ENCODE data around the gene C15orf40.
A peak's percentile ranks its signal among the peaks of the same experiment; 100 is the strongest.

The C15orf40 gene

GRCh38 chr15:82952158-82953081, 59.0 kb downstream of the C15orf40 start, which contains the start of gene HOMER2:
TSS of gene HOMER2 (minus strand) at chr15:82952720. CDS start at chr15:82952535, 185 bp downstream.
- no peak for TF ChIP-seq CTCF (IDR thresholded peaks at IDR 0.05; ENCODE audit: low read depth, low read length)
- H3K9me3 ChIP-seq: no peaks in the 10 kb centered on the region
- H3K36me3 ChIP-seq: no peaks in the 10 kb centered on the region
- peak within 1 kb of the TSS; percentile 68 for H3K4me3 ChIP-seq (ENCODE audit: low read depth, low read length)
- no peaks in the 10 kb centered on the region for H3K4me1 ChIP-seq
- no peaks in the 10 kb centered on the region for H3K27me3 ChIP-seq
- DNase-seq: peak; percentile 71

GRCh38 chr15:82951472-82952157, 59.8 kb downstream of the C15orf40 start:
- no peaks in the 10 kb centered on the region for H3K9me3 ChIP-seq
- no peaks in the 10 kb centered on the region for H3K27me3 ChIP-seq
- H3K4me3 ChIP-seq (ENCODE audit: low read depth, low read length): peak overlapping the region; percentile 68
- H3K36me3 ChIP-seq: no peaks in the 10 kb centered on the region
- no peak for TF ChIP-seq CTCF (IDR thresholded peaks at IDR 0.05; ENCODE audit: low read depth, low read length)
- DNase-seq: no peak
- H3K4me1 ChIP-seq: no peaks in the 10 kb centered on the region

GRCh38 chr15:82950746-82951370, 60.6 kb downstream of the C15orf40 start:
- no peak overlapping the region for H3K4me3 ChIP-seq (ENCODE audit: low read depth, low read length)
- DNase-seq: no peak
- H3K9me3 ChIP-seq: no peaks in the 10 kb centered on the region
- no peaks in the 10 kb centered on the region for H3K4me1 ChIP-seq
- H3K27me3 ChIP-seq: no peaks in the 10 kb centered on the region
- no peak for TF ChIP-seq CTCF (IDR thresholded peaks at IDR 0.05; ENCODE audit: low read depth, low read length)
- H3K36me3 ChIP-seq: no peaks in the 10 kb centered on the region

GRCh38 chr15:82950295-82950694, 61.1 kb downstream of the C15orf40 start:
- no peak for DNase-seq
- no peaks in the 10 kb centered on the region for H3K27me3 ChIP-seq
- TF ChIP-seq CTCF (IDR thresholded peaks at IDR 0.05; ENCODE audit: low read depth, low read length): no peak
- no peak overlapping the region for H3K4me3 ChIP-seq (ENCODE audit: low read depth, low read length)
- H3K4me1 ChIP-seq: no peaks in the 10 kb centered on the region
- H3K36me3 ChIP-seq: no peaks in the 10 kb centered on the region
- no peaks in the 10 kb centered on the region for H3K9me3 ChIP-seq

GRCh38 chr15:82946155-82946701, 65.2 kb downstream of the C15orf40 start:
- Histone ChIP-seq H3K4me1 (no peaks in the 10 kb centered on the region), H3K9me3 (no peaks in the 10 kb centered on the region), H3K4me3 (ENCODE audit: low read depth, low read length) (no peak overlapping the region), H3K27me3 (no peaks in the 10 kb centered on the region), H3K36me3 (no peaks in the 10 kb centered on the region)
- no peak for DNase-seq
- no peak for TF ChIP-seq CTCF (IDR thresholded peaks at IDR 0.05; ENCODE audit: low read depth, low read length)
